ENCODE results near the gene NFIL3.

NFIL3 gene

GRCh38 chr9:91359734-91360470 lies 63.7 kb downstream of the NFIL3 start:
- no peak for DNase-seq (ENCODE audit: low read depth)

GRCh38 chr9:91359083-91359482 lies 64.5 kb downstream of the NFIL3 start:
- no peak for DNase-seq (ENCODE audit: low read depth)
